ENCODE data around the gene CERS6. TPM values are rescaled to one million over a fixed set of nuclear protein-coding genes. Genes with fewer than 3 reads are reported as not detected.
A peak's percentile ranks its signal among the peaks of the same experiment; 100 is the strongest.

Gene CERS6
- total and polyA plus RNA-seq, 11 donors: 22.1 to 78.0 (median 62.2) TPM

DNA sequence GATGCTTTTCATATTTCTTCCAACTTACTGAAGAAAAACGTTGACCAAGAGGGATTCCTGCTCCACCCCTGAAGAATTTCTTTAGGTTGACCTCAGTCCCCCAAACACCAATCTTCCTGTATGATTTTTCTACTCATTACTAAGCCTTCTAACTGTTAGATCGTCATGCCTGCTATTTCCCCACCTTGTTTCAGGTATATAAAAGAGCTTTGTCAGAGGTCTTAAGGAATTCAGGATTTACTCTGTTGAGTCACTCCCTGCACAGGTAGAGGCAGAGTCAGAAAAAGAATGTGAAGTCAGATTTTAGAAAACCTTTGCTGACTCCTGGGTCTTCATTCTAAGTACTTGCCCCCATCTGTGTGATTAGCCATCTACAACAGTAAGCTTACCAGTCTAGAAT lies 262.6 kb downstream of the CERS6 start:
- H3K27ac ChIP-seq: no peak overlapping the region
- TF ChIP-seq, protein P1, sequence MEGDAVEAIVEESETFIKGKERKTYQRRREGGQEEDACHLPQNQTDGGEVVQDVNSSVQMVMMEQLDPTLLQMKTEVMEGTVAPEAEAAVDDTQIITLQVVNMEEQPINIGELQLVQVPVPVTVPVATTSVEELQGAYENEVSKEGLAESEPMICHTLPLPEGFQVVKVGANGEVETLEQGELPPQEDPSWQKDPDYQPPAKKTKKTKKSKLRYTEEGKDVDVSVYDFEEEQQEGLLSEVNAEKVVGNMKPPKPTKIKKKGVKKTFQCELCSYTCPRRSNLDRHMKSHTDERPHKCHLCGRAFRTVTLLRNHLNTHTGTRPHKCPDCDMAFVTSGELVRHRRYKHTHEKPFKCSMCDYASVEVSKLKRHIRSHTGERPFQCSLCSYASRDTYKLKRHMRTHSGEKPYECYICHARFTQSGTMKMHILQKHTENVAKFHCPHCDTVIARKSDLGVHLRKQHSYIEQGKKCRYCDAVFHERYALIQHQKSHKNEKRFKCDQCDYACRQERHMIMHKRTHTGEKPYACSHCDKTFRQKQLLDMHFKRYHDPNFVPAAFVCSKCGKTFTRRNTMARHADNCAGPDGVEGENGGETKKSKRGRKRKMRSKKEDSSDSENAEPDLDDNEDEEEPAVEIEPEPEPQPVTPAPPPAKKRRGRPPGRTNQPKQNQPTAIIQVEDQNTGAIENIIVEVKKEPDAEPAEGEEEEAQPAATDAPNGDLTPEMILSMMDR (IDR thresholded peaks at IDR 0.05): no peak
- TF ChIP-seq POLR2A (IDR thresholded peaks at IDR 0.05): no peak
- H3K9me3 ChIP-seq: no peaks in the 10 kb centered on the region
- H3K4me1 ChIP-seq: peaks cover 0 to 18% (median 12%) of the 10 kb centered on the region in 12 donors
- no peak overlapping the region for H3K4me3 ChIP-seq
- 75 to 79% (median 77%) methylated on average over 2 of the region's 2 CpGs for WGBS, 4 donors
- DNase-seq: no peak
- intact Hi-C loops (cut with DNase I): no loop called here
- no peak for ATAC-seq
- no peaks in the 10 kb centered on the region for H3K27me3 ChIP-seq
- H3K36me3 ChIP-seq: peaks cover 0 to 19% (median 0%) of the 10 kb centered on the region in 9 donors

DNA sequence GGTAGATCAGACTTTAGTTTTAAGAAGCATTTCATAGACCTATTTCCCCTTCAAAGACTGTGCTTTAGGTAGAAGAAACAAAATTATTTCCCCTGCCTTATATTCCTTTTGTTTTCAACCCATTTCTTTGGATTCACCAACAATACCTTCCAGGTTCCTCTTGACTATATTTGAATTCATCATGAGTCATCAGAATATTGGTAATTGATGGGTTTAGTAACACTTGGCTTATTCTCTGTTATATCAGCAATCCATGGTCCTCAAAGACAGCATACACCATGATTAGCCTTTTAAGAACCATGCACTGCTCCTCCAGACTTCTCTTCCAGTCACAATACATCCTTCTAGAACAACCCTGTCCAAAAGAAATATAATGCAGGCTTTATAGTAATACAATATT lies 263.4 kb downstream of the CERS6 start:
- intact Hi-C loops (cut with DNase I): no loop called here
- TF ChIP-seq, protein P1 (IDR thresholded peaks at IDR 0.05): no peak
- TF ChIP-seq POLR2A (IDR thresholded peaks at IDR 0.05): no peak
- DNase-seq: no peak

DNA sequence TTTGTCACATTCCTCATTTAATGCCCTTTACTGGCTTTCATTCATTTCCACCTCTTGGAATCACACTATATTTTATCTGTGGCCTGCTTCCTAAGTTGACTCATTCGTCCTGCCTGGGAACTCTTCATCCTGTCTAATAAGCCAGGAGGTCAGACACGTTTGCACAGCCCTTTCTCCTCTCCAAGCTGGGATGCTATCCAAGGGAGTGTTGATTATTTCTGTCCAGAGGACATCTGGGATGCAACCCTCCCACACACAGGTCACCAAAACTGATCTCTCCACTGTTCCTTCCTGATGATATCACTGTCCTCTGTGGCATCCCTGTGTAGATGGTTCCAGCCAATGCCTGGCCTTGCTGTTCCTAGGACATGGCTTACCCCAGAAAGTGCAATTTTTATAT lies 266.5 kb downstream of the CERS6 start:
- ATAC-seq: peak; percentile 97 to 99 (median 98)
- WGBS, 4 donors: 5 to 19% (median 8%) methylated on average over 2 of the region's 2 CpGs

More for the DNA sequence above, 263.4 kb downstream of the CERS6 start:
- no peak for ATAC-seq
- H3K9me3 ChIP-seq: no peaks in the 10 kb centered on the region
- H3K27me3 ChIP-seq: no peaks in the 10 kb centered on the region
- peaks cover 0 to 18% (median 12%) of the 10 kb centered on the region in 12 donors for H3K4me1 ChIP-seq
- no peak overlapping the region for H3K4me3 ChIP-seq
- H3K36me3 ChIP-seq: peaks cover 0 to 19% (median 0%) of the 10 kb centered on the region in 9 donors
- no peak overlapping the region for H3K27ac ChIP-seq

DNA sequence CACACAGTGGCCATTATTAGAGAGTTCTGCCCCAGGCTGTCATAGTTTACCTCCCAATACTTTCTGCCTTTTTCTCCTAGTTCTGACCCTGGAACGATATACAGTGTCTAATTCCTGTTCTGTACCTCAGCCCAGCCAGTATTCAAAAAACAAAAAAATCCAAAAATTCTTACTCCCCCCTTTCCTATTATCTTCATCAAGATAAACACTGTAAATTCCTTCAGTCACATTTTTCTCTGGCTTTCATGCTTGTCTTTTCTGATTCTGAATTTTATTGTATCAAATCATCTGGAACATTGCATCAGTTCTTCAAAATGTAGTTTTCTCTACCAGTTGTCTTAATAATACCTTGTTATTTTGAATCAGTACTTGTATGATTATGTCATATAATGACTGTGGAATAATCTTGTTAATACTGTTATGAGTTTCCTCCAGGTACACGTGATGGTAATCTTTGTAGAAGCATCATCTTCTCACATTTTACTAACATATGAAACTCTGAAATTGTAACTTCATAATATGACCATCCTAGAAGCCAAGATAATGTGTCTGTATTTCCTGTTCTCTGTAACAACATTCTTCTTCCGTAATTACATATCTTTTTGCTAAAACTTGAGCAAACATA lies 267.3 kb downstream of the CERS6 start:
- peak; percentile 9 to 12 (median 10) for ATAC-seq

More for the DNA sequence above, 266.5 kb downstream of the CERS6 start:
- peaks cover 0 to 19% (median 0%) of the 10 kb centered on the region in 9 donors for H3K36me3 ChIP-seq
- no peaks in the 10 kb centered on the region for H3K27me3 ChIP-seq
- intact Hi-C loops (cut with DNase I): no loop called here
- no peak overlapping the region for H3K4me3 ChIP-seq
- peak in 4 of 5 donors; percentile 52 to 66 (median 58) for DNase-seq
- H3K4me1 ChIP-seq: peaks cover 0 to 18% (median 11%) of the 10 kb centered on the region in 12 donors
- no peaks in the 10 kb centered on the region for H3K9me3 ChIP-seq
- peak overlapping the region in 10 of 12 donors; percentile 18 to 68 (median 49) for H3K27ac ChIP-seq
- TF ChIP-seq, protein P1 (IDR thresholded peaks at IDR 0.05): no peak
- TF ChIP-seq POLR2A (IDR thresholded peaks at IDR 0.05): no peak

More for the DNA sequence above, 267.3 kb downstream of the CERS6 start:
- Histone ChIP-seq H3K36me3 (peaks cover 0 to 14% (median 0%) of the 10 kb centered on the region in 9 donors), H3K9me3 (no peaks in the 10 kb centered on the region), H3K27me3 (no peaks in the 10 kb centered on the region), H3K4me1 (peaks cover 0 to 18% (median 11%) of the 10 kb centered on the region in 12 donors), H3K4me3 (no peak overlapping the region), H3K27ac (peak overlapping the region in 10 of 12 donors; percentile 18 to 68 (median 49))
- no peak for DNase-seq
- 48 to 69% (median 66%) methylated on average over 3 of the region's 3 CpGs for WGBS, 4 donors
- no peak for TF ChIP-seq POLR2A (IDR thresholded peaks at IDR 0.05)
- TF ChIP-seq, protein P1 (IDR thresholded peaks at IDR 0.05): no peak
- intact Hi-C loops (cut with DNase I): no loop called here
